Measurements from ENCODE around the gene SH3GL1. TPM values are rescaled to one million over a fixed set of nuclear protein-coding genes. Genes with fewer than 3 reads are reported as not detected.

The SH3GL1 gene
- total RNA-seq, 2 experiments from 2014 or later = 39.3 to 40.9 TPM

GRCh38 chr19:4354282-4354681, 46.1 kb downstream of the SH3GL1 start:
- no peaks in the 10 kb centered on the region for H3K27me3 Mint-ChIP-seq
- no peaks in the 10 kb centered on the region for H3K4me1 Mint-ChIP-seq (ENCODE audit: low read depth)
- intact Hi-C loops (cut with DNase I, micrococcal nuclease) = no loop called here
- H3K36me3 ChIP-seq (ENCODE audit: insufficient read depth, low read length) = peaks cover 20% of the 10 kb centered on the region
- peaks cover 4% of the 10 kb centered on the region for H3K36me3 Mint-ChIP-seq (ENCODE audit: low read depth)
- TF ChIP-seq, protein P1, sequence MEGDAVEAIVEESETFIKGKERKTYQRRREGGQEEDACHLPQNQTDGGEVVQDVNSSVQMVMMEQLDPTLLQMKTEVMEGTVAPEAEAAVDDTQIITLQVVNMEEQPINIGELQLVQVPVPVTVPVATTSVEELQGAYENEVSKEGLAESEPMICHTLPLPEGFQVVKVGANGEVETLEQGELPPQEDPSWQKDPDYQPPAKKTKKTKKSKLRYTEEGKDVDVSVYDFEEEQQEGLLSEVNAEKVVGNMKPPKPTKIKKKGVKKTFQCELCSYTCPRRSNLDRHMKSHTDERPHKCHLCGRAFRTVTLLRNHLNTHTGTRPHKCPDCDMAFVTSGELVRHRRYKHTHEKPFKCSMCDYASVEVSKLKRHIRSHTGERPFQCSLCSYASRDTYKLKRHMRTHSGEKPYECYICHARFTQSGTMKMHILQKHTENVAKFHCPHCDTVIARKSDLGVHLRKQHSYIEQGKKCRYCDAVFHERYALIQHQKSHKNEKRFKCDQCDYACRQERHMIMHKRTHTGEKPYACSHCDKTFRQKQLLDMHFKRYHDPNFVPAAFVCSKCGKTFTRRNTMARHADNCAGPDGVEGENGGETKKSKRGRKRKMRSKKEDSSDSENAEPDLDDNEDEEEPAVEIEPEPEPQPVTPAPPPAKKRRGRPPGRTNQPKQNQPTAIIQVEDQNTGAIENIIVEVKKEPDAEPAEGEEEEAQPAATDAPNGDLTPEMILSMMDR (IDR thresholded peaks at IDR 0.05) = no peak
- H3K4me3 Mint-ChIP-seq = no peak overlapping the region
- ATAC-seq (ENCODE audit: poor library complexity) (no peak), DNase-seq (peak in 1 of 14 experiments; percentile 13)
- no peaks in the 10 kb centered on the region for H3K9me3 Mint-ChIP-seq
- no peak overlapping the region for H3K27ac Mint-ChIP-seq
- H3K9me3 ChIP-seq (ENCODE audit: control insufficient read depth in 1 of 2, insufficient read depth in 1 of 2, low read length in 2 of 2) = no peaks in the 10 kb centered on the region
- ChIA-PET CTCF (no interaction called here), POLR2A (no interaction called here)
- no peaks in the 10 kb centered on the region for H3K4me1 ChIP-seq (ENCODE audit: insufficient read depth, low read length)
- no peak overlapping the region for H3K4me3 ChIP-seq (ENCODE audit: low read length)
- H3K27ac ChIP-seq (ENCODE audit: low read depth in 1 of 2, low read length in 2 of 2) = no peak overlapping the region
- H3K27me3 ChIP-seq (ENCODE audit: control insufficient read depth in 1 of 2, insufficient read depth in 2 of 2, low read length in 2 of 2) = no peaks in the 10 kb centered on the region

DNA sequence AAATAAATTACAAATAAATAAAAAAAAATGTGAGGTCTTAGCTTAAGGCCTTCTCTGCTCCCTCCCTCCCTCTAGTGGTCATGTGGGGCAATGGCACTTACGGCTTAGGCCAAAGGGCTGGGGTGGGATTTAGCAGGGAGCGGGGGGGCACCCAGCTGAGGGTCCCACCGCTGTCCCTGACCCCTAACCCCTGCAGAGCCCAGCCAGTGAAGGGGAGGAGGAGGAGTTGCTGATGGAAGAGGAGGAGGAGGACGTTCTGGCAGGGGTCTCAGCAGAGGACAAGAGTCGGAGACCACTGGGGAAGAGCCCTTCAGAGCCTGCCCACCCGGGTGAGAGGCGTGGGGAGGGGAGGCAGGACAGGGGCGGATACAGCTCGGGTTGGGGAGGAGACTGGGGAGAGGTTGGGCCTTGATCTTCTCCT, 47.6 kb downstream of the SH3GL1 start:
- DNase-seq = peak; percentile 43 to 82 (median 57)
- ATAC-seq (ENCODE audit: poor library complexity) = peak; percentile 94
- Histone ChIP-seq H3K27me3 (ENCODE audit: control insufficient read depth in 1 of 2, insufficient read depth in 2 of 2, low read length in 2 of 2) (no peaks in the 10 kb centered on the region), H3K4me1 (ENCODE audit: insufficient read depth, low read length) (no peaks in the 10 kb centered on the region), H3K36me3 (ENCODE audit: insufficient read depth, low read length) (peaks cover 7% of the 10 kb centered on the region), H3K27ac (ENCODE audit: low read depth in 1 of 2, low read length in 2 of 2) (no peak overlapping the region), H3K4me3 (ENCODE audit: low read length) (no peak overlapping the region), H3K9me3 (ENCODE audit: control insufficient read depth in 1 of 2, insufficient read depth in 1 of 2, low read length in 2 of 2) (no peaks in the 10 kb centered on the region)
- Mint-ChIP-seq H3K27ac (no peak overlapping the region), H3K9me3 (no peaks in the 10 kb centered on the region), H3K36me3 (ENCODE audit: low read depth) (peaks cover 4% of the 10 kb centered on the region), H3K4me3 (no peak overlapping the region), H3K27me3 (no peaks in the 10 kb centered on the region), H3K4me1 (ENCODE audit: low read depth) (no peaks in the 10 kb centered on the region)
- TF ChIP-seq, protein P1 (IDR thresholded peaks at IDR 0.05) = peak; percentile 87
- intact Hi-C loops (cut with DNase I, micrococcal nuclease) = loop anchor here (1.0 kb wide), 1 partner anchor 85 kb away; no protein-coding TSS in a partner anchor
- ChIA-PET POLR2A (interaction anchor here (0.7 to 1.9 kb wide), 7 partner anchors 9 to 215 kb away, joined by 3 to 22 read pairs (median 4); partner anchors contain the start of genes MPND, SH3GL1, TMIGD2 and YJU2), CTCF (interaction anchor here (0.5 to 2.3 kb wide), 18 partner anchors 9 to 106 kb away, joined by 3 to 36 read pairs (median 3); partner anchors contain the start of genes MPND, SH3GL1, STAP2 and YJU2)

DNA sequence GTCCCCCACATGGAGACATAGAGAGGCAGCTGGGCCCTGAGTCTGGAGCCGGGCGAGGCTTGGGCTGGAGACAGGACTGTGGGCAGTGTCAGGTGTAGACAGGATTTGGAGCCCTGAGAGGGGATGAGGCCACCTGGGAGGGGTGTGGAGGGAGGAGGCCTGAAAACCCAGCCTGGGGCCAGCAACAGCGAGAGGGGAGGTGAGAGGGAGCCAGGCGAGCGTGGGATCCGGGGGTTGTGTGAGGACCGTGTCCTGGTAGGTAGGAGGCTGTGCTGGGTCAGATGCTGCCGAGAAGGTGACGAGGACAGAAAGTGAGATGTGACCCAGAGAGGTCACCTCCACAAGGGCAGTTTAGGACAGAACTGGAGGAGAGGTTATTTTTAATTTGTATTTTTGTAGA, 49.6 kb downstream of the SH3GL1 start:
- Histone ChIP-seq H3K27ac (ENCODE audit: low read depth in 1 of 2, low read length in 2 of 2) (no peak overlapping the region), H3K4me3 (ENCODE audit: low read length) (no peak overlapping the region), H3K4me1 (ENCODE audit: insufficient read depth, low read length) (no peaks in the 10 kb centered on the region), H3K36me3 (ENCODE audit: insufficient read depth, low read length) (peaks cover 8% of the 10 kb centered on the region), H3K9me3 (ENCODE audit: control insufficient read depth in 1 of 2, insufficient read depth in 1 of 2, low read length in 2 of 2) (no peaks in the 10 kb centered on the region), H3K27me3 (ENCODE audit: control insufficient read depth in 1 of 2, insufficient read depth in 2 of 2, low read length in 2 of 2) (no peaks in the 10 kb centered on the region)
- DNase-seq = no peak
- ChIA-PET CTCF (no interaction called here), POLR2A (no interaction called here)
- H3K36me3 Mint-ChIP-seq (ENCODE audit: low read depth) = peaks cover 9% of the 10 kb centered on the region
- ATAC-seq (ENCODE audit: poor library complexity) = no peak
- no peaks in the 10 kb centered on the region for H3K4me1 Mint-ChIP-seq (ENCODE audit: low read depth)
- no peak overlapping the region for H3K27ac Mint-ChIP-seq
- no peak overlapping the region for H3K4me3 Mint-ChIP-seq
- intact Hi-C loops (cut with DNase I, micrococcal nuclease) = no loop called here
- TF ChIP-seq, protein P1 (IDR thresholded peaks at IDR 0.05) = no peak
- H3K9me3 Mint-ChIP-seq = no peaks in the 10 kb centered on the region
- H3K27me3 Mint-ChIP-seq = no peaks in the 10 kb centered on the region

Measured in CD4-positive, alpha-beta T cell (primary cell).